HG03469 (cell line): ENCODE results near the gene EHD2.
"Not testable (repeated sequence)": the region's sequence is repeated elsewhere in the genome, so short reads cannot be mapped to it uniquely, and the experiment has no call there.

Experiments
- ATAC-seq: cut with Tn5 transposase; IDR thresholded peaks from one replicate; pipeline ENCODE4 v1.9.1; 2021; ENCODE audit warnings: mild to moderate bottlenecking, moderate library complexity, moderate number of reproducible peaks; ENCODE audit not compliant: unreplicated experiment

The EHD2 gene, protein sequence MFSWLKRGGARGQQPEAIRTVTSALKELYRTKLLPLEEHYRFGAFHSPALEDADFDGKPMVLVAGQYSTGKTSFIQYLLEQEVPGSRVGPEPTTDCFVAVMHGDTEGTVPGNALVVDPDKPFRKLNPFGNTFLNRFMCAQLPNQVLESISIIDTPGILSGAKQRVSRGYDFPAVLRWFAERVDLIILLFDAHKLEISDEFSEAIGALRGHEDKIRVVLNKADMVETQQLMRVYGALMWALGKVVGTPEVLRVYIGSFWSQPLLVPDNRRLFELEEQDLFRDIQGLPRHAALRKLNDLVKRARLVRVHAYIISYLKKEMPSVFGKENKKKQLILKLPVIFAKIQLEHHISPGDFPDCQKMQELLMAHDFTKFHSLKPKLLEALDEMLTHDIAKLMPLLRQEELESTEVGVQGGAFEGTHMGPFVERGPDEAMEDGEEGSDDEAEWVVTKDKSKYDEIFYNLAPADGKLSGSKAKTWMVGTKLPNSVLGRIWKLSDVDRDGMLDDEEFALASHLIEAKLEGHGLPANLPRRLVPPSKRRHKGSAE

GRCh38 chr19:47713046-47714021 is at the start of gene EHD2:
Gene EHD2 (plus strand): TSS chr19:47713422. CDS start chr19:47716613, 3,191 bp downstream.
- ATAC-seq: no peak

- no peak for ATAC-seq
Observed at GRCh38 chr19:47663435-47663910, 49.7 kb upstream of the EHD2 start.

GRCh38 chr19:47663911-47664771 is 49.1 kb upstream of the EHD2 start:
- no peak for ATAC-seq

GRCh38 chr19:47668556-47668955 is 44.7 kb upstream of the EHD2 start:
- ATAC-seq: not testable (repeated sequence)

GRCh38 chr19:47670736-47671135 is 42.5 kb upstream of the EHD2 start:
- ATAC-seq: no peak

- no peak for ATAC-seq
Observed at GRCh38 chr19:47671499-47671898, 41.7 kb upstream of the EHD2 start.

- ATAC-seq: no peak
Observed at GRCh38 chr19:47673426-47673825, 39.8 kb upstream of the EHD2 start.

DNA sequence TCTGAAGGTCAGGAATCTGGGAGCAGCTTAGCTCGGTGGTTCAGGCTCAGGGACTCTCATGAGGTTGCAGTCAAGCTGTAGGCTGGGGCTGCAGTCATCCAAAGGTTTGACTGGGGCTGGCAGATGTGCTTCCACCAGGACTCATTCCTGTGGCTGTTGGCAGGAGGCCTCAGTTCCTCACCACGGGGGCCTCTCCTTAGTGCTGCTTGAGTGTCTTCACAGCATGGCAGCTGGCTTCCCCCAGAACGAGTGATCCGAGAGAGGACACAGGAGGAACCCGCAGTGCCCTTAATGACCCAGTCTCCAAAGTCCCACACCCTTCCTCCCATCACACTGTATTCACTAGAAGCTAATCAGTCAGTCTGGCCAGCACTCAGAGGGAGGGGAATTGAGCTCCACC is 38.7 kb upstream of the EHD2 start:
- no peak for ATAC-seq

DNA sequence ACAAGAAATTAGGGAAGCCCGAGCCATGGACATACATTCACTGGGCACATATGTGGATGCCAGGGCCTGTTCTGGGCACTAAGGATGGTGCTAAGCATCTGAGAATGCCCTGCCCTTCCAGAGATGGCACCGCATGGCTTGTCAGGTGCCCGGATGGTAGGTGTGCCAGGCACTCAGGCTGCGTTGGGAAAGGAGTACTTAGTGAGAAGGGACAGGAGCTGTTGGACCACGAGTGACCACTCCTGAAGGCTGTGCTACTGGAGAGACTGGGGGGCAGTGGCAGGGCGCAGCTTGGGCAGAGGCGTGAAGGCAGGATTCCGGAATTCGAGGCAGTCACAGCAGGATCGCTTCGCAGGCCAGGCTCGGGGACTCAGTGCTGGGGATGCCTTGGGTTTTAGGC is 38.0 kb upstream of the EHD2 start:
- ATAC-seq: no peak

- no peak for ATAC-seq
Observed at GRCh38 chr19:47675859-47676258, 37.4 kb upstream of the EHD2 start.

GRCh38 chr19:47676811-47677210 is 36.4 kb upstream of the EHD2 start:
- no peak for ATAC-seq

DNA sequence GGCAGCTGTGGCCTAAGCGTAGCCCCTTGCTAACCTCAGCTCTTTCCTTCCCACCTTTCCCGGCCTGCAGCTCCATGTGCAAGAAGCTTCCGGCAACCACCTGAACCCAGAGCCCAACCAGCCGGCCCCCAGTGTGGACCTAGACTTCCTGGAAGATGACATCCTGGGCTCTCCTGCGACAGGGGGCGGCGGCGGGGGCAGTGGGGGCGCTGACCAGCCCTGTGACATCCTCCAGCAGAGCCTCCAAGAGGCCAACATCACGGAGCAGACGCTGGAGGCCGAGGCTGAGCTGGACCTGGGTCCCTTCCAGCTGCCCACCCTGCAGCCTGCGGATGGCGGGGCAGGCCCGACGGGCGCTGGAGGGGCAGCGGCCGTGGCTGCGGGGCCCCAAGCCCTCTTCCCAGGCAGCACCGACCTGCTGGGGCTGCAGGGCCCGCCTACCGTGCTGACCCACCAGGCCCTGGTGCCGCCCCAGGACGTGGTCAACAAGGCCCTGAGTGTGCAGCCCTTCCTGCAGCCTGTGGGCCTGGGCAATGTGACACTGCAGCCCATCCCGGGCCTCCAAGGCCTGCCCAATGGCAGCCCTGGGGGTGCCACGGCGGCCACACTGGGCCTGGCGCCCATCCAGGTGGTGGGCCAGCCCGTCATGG is 33.8 kb upstream of the EHD2 start:
- ATAC-seq: no peak

DNA sequence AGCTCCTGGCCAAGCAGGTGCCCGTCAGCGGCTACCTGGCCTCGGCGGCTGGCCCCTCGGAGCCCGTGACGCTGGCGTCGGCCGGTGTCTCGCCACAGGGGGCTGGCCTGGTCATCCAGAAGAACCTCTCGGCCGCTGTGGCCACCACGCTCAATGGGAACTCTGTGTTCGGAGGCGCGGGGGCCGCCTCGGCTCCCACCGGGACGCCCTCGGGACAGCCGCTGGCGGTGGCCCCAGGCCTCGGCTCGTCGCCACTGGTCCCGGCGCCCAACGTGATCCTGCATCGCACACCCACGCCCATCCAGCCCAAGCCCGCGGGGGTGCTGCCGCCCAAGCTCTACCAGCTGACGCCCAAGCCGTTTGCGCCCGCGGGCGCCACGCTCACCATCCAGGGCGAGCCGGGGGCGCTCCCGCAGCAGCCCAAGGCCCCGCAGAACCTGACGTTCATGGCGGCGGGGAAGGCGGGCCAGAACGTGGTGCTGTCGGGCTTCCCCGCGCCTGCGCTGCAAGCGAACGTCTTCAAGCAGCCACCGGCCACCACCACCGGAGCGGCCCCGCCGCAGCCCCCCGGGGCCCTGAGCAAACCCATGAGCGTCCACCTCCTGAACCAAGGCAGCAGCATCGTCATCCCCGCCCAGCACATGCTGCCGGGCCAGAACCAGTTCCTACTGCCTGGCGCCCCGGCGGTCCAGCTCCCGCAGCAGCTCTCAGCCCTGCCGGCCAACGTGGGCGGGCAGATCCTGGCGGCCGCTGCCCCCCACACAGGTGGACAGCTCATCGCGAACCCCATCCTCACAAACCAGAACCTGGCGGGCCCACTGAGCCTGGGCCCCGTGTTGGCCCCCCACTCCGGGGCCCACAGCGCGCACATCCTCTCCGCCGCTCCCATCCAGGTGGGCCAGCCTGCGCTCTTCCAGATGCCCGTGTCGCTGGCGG is 33.0 kb upstream of the EHD2 start:
- ATAC-seq: no peak

DNA sequence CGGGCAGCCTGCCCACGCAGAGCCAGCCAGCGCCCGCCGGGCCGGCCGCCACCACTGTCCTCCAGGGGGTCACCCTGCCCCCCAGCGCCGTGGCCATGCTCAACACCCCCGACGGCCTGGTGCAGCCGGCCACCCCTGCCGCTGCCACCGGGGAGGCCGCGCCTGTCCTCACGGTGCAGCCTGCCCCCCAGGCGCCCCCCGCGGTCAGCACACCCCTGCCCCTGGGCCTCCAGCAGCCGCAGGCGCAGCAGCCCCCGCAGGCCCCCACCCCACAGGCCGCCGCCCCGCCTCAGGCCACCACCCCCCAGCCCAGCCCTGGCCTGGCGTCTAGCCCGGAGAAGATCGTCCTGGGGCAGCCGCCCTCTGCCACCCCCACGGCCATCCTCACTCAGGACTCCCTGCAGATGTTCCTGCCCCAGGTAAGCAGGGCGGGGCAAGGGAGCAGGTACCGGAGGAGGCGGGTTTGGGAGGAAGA is 32.3 kb upstream of the EHD2 start:
- no peak for ATAC-seq

- no peak for ATAC-seq
Observed at GRCh38 chr19:47681388-47681787, 31.8 kb upstream of the EHD2 start.

DNA sequence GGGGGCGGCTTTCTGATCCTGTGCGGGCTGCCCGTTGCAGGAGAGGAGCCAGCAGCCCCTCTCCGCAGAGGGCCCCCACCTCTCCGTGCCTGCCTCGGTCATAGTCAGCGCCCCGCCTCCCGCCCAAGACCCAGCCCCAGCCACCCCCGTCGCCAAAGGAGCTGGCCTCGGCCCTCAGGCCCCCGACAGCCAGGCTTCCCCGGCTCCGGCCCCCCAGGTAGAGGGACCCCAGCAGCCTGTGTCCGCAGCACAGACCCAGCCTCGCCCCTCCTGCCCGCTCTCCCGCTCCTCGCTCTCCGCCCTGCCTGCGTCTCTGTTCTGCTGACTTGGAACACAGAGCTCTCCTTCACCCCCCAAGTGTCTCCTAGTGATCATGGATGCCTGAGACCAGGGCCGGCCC is 31.3 kb upstream of the EHD2 start:
- no peak for ATAC-seq

- no peak for ATAC-seq
Observed at GRCh38 chr19:47682939-47683338, 30.3 kb upstream of the EHD2 start.

DNA sequence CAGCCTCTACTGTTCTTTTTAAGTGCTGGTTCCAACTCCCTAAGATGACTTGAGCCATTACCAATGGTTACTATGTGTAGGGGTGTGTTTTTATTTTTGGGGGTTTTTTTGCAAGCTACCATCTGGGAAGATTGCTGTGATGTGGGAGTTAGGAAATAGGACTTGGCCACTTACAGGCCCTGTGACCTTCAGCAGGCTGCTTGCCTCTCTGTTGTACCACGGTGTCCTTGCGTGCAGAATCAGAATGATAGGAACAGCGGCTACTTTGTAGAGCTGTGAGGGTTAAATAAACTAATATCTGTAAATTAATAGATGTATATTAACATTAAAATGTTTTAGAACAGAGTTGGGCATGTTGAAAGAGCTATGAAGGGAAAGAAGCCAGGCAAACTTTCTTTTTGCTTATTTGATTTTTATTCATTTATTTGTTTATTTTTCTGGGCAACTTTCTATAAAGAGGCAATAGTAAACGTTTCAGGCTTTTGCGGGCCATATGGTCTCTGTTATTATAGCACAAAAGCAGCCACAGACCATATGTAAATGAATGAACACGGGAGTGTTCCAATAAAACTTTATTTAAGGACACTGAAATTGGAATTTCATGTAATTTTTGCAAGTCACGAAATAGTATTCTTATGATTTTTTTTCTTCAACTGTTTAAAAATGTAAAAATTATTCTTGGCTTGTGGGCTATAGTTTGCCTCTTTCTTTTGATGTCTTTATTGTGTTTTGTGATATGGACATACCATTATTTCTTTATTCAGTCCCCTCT is 26.4 kb upstream of the EHD2 start:
- no peak for ATAC-seq
